Hepatocyte (in vitro differentiated cells): ENCODE measurements around the gene DPP10.

ENCODE experiments used
- EZH2 ChIP-seq: fragments of 200-600 bp; sonication (generic); IDR thresholded peaks from 2 replicates; pipeline ENCODE4 v1.6.1; 2016; ENCODE audit warnings: antibody characterized with exemption, mild to moderate bottlenecking, borderline replicate concordance
- EZH2phosphoT487 ChIP-seq: fragments of 200-600 bp; sonication (generic); IDR thresholded peaks from one replicate; pipeline ENCODE4 v1.6.1; 2018; ENCODE audit warnings: antibody characterized with exemption, mild to moderate bottlenecking, low read depth, moderate library complexity; ENCODE audit not compliant: unreplicated experiment, severe bottlenecking
- TF ChIP-seq, protein P1 (sequence below): fragments of 200-600 bp; sonication (generic); IDR thresholded peaks from 2 replicates; pipeline ENCODE4 v1.5.1; 2016; ENCODE audit warnings: antibody characterized with exemption, mild to moderate bottlenecking; ENCODE audit not compliant: poor library complexity

DNA sequence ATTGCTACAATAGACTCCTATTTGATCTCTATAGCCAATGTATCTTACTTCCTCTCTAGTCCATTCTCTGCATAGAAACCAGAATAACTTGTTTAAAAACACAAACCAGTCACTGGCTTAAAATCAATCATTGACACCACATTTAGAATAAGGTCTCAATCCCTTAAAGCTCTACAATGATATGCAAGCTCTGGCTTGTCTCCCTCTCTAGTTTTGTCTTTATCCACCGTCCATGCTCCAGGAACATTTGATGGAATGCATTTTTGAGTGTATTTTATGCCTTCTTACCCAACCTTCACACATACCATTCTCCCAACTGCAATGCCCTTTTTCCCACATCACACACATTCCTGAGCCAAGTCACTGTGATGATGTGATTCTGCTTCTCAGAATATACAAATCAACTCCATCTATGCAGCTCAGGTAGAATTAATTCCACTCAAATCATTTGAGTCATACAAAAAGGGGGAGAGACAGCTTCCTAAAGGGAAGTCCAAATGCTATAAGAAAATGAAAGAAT is 1107.2 kb downstream of the DPP10 start:
- TF ChIP-seq, protein P1, sequence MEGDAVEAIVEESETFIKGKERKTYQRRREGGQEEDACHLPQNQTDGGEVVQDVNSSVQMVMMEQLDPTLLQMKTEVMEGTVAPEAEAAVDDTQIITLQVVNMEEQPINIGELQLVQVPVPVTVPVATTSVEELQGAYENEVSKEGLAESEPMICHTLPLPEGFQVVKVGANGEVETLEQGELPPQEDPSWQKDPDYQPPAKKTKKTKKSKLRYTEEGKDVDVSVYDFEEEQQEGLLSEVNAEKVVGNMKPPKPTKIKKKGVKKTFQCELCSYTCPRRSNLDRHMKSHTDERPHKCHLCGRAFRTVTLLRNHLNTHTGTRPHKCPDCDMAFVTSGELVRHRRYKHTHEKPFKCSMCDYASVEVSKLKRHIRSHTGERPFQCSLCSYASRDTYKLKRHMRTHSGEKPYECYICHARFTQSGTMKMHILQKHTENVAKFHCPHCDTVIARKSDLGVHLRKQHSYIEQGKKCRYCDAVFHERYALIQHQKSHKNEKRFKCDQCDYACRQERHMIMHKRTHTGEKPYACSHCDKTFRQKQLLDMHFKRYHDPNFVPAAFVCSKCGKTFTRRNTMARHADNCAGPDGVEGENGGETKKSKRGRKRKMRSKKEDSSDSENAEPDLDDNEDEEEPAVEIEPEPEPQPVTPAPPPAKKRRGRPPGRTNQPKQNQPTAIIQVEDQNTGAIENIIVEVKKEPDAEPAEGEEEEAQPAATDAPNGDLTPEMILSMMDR: no peak
- TF ChIP-seq EZH2 (no peak), EZH2phosphoT487 (no peak)
